ENCODE results near the gene NDEL1.

Gene NDEL1

DNA sequence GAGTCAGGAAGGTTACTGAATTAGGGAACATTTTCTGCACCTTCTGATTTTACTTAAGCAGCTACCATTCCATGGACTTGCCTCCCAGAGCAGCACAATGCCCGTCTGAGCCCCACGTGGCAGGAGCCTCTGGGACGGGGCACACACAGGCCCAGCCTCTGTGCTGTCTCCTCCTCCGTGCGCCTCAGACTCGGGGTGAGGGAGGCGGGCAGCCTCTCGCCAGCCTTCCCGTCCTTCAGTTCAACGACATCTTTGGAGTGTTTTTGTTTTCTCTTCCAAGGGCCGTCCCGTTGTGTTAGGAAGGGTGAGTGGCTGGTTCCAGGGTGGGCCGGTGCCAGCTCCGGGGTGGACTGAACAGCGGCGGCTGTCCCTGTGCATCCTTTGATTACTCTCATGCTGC is 31.8 kb downstream of the NDEL1 start:
- H3K4me3 ChIP-seq (ENCODE audit: low read depth, low read length): no peak overlapping the region
- TF ChIP-seq, protein P1, sequence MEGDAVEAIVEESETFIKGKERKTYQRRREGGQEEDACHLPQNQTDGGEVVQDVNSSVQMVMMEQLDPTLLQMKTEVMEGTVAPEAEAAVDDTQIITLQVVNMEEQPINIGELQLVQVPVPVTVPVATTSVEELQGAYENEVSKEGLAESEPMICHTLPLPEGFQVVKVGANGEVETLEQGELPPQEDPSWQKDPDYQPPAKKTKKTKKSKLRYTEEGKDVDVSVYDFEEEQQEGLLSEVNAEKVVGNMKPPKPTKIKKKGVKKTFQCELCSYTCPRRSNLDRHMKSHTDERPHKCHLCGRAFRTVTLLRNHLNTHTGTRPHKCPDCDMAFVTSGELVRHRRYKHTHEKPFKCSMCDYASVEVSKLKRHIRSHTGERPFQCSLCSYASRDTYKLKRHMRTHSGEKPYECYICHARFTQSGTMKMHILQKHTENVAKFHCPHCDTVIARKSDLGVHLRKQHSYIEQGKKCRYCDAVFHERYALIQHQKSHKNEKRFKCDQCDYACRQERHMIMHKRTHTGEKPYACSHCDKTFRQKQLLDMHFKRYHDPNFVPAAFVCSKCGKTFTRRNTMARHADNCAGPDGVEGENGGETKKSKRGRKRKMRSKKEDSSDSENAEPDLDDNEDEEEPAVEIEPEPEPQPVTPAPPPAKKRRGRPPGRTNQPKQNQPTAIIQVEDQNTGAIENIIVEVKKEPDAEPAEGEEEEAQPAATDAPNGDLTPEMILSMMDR (IDR thresholded peaks at IDR 0.05; ENCODE audit: insufficient read depth, low read length, missing control alignments): no peak
- no peak for DNase-seq (ENCODE audit: low read depth, low spot score)
- CTCF ChIA-PET: interaction anchor here (1.1 to 2.1 kb wide), 4 partner anchors 8 to 278 kb away, joined by 3 to 6 read pairs (median 4); no protein-coding TSS in a partner anchor
- POLR2A ChIA-PET: no interaction called here

GRCh38 chr17:8468127-8468526 is 32.4 kb downstream of the NDEL1 start:
- POLR2A ChIA-PET: no interaction called here
- CTCF ChIA-PET: interaction anchor here (1.4 to 2.1 kb wide), 3 partner anchors 8 to 278 kb away, joined by 3 to 6 read pairs (median 3); no protein-coding TSS in a partner anchor
- no peak overlapping the region for H3K4me3 ChIP-seq (ENCODE audit: low read depth, low read length)
- TF ChIP-seq, protein P1 (IDR thresholded peaks at IDR 0.05; ENCODE audit: insufficient read depth, low read length, missing control alignments): no peak
- no peak for DNase-seq (ENCODE audit: low read depth, low spot score)

GRCh38 chr17:8468980-8469379 is 33.3 kb downstream of the NDEL1 start:
- TF ChIP-seq, protein P1 (IDR thresholded peaks at IDR 0.05; ENCODE audit: insufficient read depth, low read length, missing control alignments): no peak
- ChIA-PET CTCF (interaction anchor here (1.9 to 2.1 kb wide), 2 partner anchors 85 to 277 kb away, joined by 6 read pairs; no protein-coding TSS in a partner anchor), POLR2A (no interaction called here)
- no peak overlapping the region for H3K4me3 ChIP-seq (ENCODE audit: low read depth, low read length)
- DNase-seq (ENCODE audit: low read depth, low spot score): no peak

DNA sequence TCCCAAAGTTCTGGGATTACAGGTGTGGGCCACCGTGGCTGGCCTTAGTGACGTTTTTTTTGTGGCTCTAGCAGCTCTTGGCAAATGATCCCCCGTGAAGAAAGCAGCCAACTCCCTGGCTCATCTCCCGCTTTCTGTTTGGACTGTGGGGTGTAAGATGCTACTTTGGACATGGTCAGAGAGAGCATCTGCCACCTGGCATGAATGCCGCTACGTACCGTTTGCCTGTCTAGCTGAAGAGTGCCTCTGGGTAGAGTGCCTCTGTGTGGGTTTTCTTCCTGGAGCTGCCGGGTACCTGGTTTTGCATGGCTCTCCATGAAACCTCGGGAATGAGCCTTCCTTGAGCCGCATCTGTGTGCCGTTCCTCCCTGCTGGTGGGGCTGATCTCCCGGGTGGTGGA is 34.3 kb downstream of the NDEL1 start:
- TF ChIP-seq, protein P1 (IDR thresholded peaks at IDR 0.05; ENCODE audit: insufficient read depth, low read length, missing control alignments): no peak
- DNase-seq (ENCODE audit: low read depth, low spot score): no peak
- ChIA-PET POLR2A (no interaction called here), CTCF (interaction anchor here (1.9 kb wide), 1 partner anchor 86 kb away, joined by 6 read pairs; no protein-coding TSS in a partner anchor)
- no peak overlapping the region for H3K4me3 ChIP-seq (ENCODE audit: low read depth, low read length)

DNA sequence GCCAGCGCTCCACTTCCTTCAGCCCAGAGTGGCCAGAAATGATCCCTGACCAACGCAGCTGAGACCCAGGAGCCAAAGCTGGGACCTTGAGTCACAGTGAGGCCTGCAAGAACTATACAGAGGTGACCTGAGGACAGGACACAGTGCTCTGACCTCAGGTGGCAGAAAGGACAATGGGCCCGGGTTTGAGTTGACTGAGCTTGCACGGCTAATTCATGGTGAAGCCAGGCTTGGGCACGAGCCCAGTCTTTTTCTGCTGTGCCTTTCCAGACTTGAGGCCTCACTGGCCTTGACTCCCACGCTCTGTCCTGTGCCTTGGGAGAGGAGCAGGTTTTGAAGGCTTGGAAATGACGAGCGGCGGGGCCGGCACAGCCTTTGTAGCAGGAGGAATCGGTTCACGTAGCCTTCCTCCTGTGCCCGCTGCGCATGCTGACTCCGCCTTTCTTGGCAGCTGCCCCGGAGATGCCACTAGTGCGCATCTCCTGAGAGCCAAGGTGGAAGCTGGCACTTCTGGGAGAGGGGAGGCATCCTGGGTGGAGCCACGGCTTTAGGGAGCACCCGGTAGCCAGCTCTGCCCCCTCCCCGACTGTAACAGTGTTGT is 34.9 kb downstream of the NDEL1 start:
- TF ChIP-seq, protein P1 (IDR thresholded peaks at IDR 0.05; ENCODE audit: insufficient read depth, low read length, missing control alignments): no peak
- no peak overlapping the region for H3K4me3 ChIP-seq (ENCODE audit: low read depth, low read length)
- no peak for DNase-seq (ENCODE audit: low read depth, low spot score)
- ChIA-PET POLR2A (interaction anchor here (1.1 kb wide), 1 partner anchor 35 kb away, joined by 3 read pairs; the partner anchor contains the start of gene NDEL1), CTCF (interaction anchor here (1.9 kb wide), 1 partner anchor 87 kb away, joined by 6 read pairs; no protein-coding TSS in a partner anchor)

DNA sequence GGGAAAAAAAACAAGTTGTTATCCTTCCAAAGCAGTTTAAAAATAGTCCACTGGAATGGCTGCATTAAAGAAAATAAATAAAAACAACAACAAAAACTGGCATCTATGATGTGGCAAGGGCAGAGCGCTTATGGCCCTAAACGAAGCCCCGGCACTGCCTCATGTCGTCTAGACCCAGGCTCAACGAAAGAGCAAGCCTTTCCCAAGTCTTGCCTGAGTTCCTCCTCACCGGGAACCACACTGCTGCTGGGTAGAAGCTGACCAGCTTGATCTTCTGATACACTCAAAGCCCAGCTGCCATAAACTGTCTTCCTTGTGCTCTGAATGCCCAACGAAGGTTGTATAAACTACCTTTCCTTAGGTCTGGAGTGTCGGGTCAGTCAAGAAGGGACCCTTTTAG is 37.0 kb downstream of the NDEL1 start:
- DNase-seq (ENCODE audit: low read depth, low spot score): no peak
- ChIA-PET POLR2A (no interaction called here), CTCF (no interaction called here)
- TF ChIP-seq, protein P1 (IDR thresholded peaks at IDR 0.05; ENCODE audit: insufficient read depth, low read length, missing control alignments): no peak
- H3K4me3 ChIP-seq (ENCODE audit: low read depth, low read length): no peak overlapping the region

All from AG04449 (cell line).